Activated CD8-positive, alpha-beta T cell treated with anti-CD3 and anti-CD28 coated beads for 36 hours (primary cell): ENCODE measurements around the gene SLC25A2. TPM values are rescaled to one million over a fixed set of nuclear protein-coding genes. Genes with fewer than 3 reads are reported as not detected.

Source experiments
- ATAC-seq: fragments of 200-7000 bp; cut with Tn5 transposase; one replicate; pipeline ENCODE4 v1.10.0; 2021; ENCODE audit warnings: mild to moderate bottlenecking, moderate library complexity
- CTCF ChIA-PET: fragments of 350-600 bp; sonication (Branson Sonifier 250); formaldehyde crosslinking; loops from one replicate; lab custom pipeline; 2021; ENCODE audit warnings: antibody characterized with exemption; lab: Charles Lee
- POLR2A ChIA-PET: fragments of 350-600 bp; sonication (Branson Sonifier 250); formaldehyde crosslinking; loops from one replicate; lab custom pipeline; 2021; ENCODE audit warnings: antibody characterized with exemption; lab: Charles Lee
- DNase-seq: peaks from one replicate; pipeline ENCODE4 v3.0.0-alpha.2; 2020
- H3K27ac Mint-ChIP-seq: one replicate; pipeline ENCODE4 v1.8.0; 2021; ENCODE audit warnings: mild to moderate bottlenecking, mixed read lengths
- H3K27me3 Mint-ChIP-seq: one replicate; pipeline ENCODE4 v1.8.0; 2021; ENCODE audit warnings: mixed read lengths
- H3K36me3 Mint-ChIP-seq: one replicate; pipeline ENCODE4 v1.8.0; 2021; ENCODE audit warnings: low read depth, mixed read lengths
- H3K4me1 Mint-ChIP-seq: one replicate; pipeline ENCODE4 v1.8.0; 2021; ENCODE audit warnings: low read depth, mixed read lengths
- H3K4me3 Mint-ChIP-seq: one replicate; pipeline ENCODE4 v1.8.0; 2021; ENCODE audit warnings: mild to moderate bottlenecking, moderate library complexity, mixed read lengths
- H3K9me3 Mint-ChIP-seq: one replicate; pipeline ENCODE4 v1.8.0; 2021; ENCODE audit warnings: mixed read lengths
- intact Hi-C: fragments of 100-400 bp; cut with micrococcal nuclease; formaldehyde crosslinking; loops from one replicate; pipeline ENCODE4 v1.10.0; 2022
- total RNA-seq, 2 experiments: library from RNA; stranded (reverse); gene quantifications; one replicate each; pipeline ENCODE4 v1.2.3, GENCODE V29; 2021
- TF ChIP-seq, protein P1 (sequence below): fragments of 200-600 bp; IDR thresholded peaks from one replicate; pipeline ENCODE4 v1.8.0; 2022; ENCODE audit warnings: antibody characterized with exemption, mild to moderate bottlenecking

Gene SLC25A2
- total RNA-seq, 2 experiments from 2014 or later, result 0.25 TPM; not detected in 1

DNA sequence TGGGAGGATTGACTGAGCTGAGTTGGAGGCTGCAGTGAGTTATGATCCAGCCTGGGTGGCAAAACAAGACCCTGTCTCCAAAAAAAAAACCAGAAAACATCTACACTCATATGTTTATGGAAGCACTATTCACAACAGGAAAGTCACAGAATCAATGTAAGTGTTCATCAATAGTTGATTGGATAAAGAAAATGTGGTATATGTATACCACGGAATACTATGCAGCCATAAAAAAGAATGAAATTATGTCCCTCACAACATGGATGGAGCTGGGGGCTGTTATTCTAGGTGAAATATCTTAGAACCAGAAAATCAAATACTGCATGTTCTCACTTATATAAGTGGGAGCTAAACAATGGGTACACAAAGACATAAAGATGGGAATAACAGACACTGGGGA is 2.8 kb upstream of the SLC25A2 start:
- Mint-ChIP-seq H3K4me3 (no peak overlapping the region), H3K27me3 (no peaks in the 10 kb centered on the region), H3K36me3 (peaks cover 33% of the 10 kb centered on the region), H3K27ac (no peak overlapping the region), H3K9me3 (peaks cover 64% of the 10 kb centered on the region), H3K4me1 (no peaks in the 10 kb centered on the region)
- intact Hi-C loops, result no loop called here
- TF ChIP-seq, protein P1, sequence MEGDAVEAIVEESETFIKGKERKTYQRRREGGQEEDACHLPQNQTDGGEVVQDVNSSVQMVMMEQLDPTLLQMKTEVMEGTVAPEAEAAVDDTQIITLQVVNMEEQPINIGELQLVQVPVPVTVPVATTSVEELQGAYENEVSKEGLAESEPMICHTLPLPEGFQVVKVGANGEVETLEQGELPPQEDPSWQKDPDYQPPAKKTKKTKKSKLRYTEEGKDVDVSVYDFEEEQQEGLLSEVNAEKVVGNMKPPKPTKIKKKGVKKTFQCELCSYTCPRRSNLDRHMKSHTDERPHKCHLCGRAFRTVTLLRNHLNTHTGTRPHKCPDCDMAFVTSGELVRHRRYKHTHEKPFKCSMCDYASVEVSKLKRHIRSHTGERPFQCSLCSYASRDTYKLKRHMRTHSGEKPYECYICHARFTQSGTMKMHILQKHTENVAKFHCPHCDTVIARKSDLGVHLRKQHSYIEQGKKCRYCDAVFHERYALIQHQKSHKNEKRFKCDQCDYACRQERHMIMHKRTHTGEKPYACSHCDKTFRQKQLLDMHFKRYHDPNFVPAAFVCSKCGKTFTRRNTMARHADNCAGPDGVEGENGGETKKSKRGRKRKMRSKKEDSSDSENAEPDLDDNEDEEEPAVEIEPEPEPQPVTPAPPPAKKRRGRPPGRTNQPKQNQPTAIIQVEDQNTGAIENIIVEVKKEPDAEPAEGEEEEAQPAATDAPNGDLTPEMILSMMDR, result no peak
- CTCF ChIA-PET, result interaction anchor here (2.2 kb wide), 1 partner anchor 13 kb away, joined by 8 read pairs; the partner anchor contains the start of gene TAF7
- no peak for ATAC-seq
- POLR2A ChIA-PET, result interaction anchor here (1.8 kb wide), 1 partner anchor 14 kb away, joined by 4 read pairs; the partner anchor contains the start of gene TAF7
- no peak for DNase-seq

DNA sequence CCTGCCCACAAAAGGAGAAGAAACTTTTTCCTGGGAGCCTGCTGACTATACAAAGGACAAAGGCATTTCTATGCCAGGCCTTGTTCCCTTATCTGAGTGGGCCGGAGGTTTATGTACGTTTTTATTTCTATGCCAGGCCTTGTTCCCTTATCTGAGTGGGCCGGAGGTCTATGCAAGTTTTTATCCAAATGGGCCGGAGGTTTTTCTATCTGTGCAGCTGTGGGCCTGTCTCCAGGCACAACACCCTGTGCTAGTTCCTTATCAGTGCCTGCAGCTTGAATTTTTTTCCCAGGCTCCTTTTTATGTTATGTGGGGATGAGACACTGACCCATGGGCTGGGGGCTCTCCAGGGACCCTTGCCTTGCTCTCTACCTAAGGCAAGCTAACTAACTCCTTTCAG is 5.5 kb downstream of the SLC25A2 start:
- Mint-ChIP-seq H3K36me3 (peaks cover 38% of the 10 kb centered on the region), H3K27me3 (no peaks in the 10 kb centered on the region), H3K9me3 (peaks cover 53% of the 10 kb centered on the region), H3K4me3 (no peak overlapping the region), H3K4me1 (no peaks in the 10 kb centered on the region), H3K27ac (no peak overlapping the region)
- TF ChIP-seq, protein P1, result no peak
- no peak for ATAC-seq
- intact Hi-C loops, result no loop called here
- POLR2A ChIA-PET, result no interaction called here
- CTCF ChIA-PET, result no interaction called here
- no peak for DNase-seq

DNA sequence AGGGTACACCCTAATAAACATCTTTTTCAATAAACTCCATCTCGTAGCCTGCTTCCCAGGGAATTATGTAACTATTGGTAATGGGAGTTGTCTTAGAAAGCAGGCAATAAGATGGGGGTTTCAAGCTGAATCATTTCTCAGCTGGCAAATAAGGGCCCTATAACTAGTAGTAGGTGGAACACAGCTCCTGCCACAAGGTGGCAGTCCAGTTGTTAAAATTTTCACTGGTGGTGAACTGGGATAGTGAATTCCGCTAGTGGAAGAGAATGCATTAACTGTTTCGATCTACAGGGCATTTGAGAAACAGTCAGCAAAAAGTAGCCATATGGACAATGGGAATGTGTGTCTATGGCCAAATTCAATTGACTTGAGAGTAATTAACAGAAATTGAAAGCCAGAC is 30.9 kb downstream of the SLC25A2 start:
- Mint-ChIP-seq H3K27ac (no peak overlapping the region), H3K4me1 (no peaks in the 10 kb centered on the region), H3K9me3 (peaks cover 61% of the 10 kb centered on the region), H3K36me3 (peaks cover 20% of the 10 kb centered on the region), H3K4me3 (no peak overlapping the region), H3K27me3 (no peaks in the 10 kb centered on the region)
- POLR2A ChIA-PET, result interaction anchor here (1.7 kb wide), 1 partner anchor 47 kb away, joined by 4 read pairs; the partner anchor contains the start of gene TAF7
- no peak for DNase-seq
- intact Hi-C loops, result no loop called here
- TF ChIP-seq, protein P1, result no peak
- CTCF ChIA-PET, result interaction anchor here (1.7 kb wide), 1 partner anchor 379 kb away, joined by 4 read pairs; no protein-coding TSS in a partner anchor
- ATAC-seq, result no peak

DNA sequence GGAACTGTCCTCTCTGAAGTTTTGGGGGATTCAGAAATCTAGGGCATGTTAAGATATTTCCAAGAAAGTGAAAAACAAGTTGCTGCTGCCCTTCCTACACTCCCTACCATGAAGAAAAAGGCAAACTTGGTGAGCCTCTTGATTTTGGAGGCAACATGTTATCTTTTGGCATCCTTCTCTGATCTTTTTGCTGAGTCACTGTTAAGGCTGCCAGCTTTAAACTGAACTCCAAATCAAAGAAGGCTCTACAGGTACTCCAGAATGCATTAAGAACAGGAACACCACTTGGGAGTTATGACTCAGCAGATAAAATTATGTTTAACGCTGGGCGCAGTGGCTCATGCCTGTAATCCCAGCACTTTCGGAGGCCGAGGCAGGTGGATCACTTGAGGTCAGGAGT is 34.7 kb downstream of the SLC25A2 start:
- Mint-ChIP-seq H3K4me3 (no peak overlapping the region), H3K27ac (no peak overlapping the region), H3K36me3 (peaks cover 26% of the 10 kb centered on the region), H3K27me3 (no peaks in the 10 kb centered on the region), H3K9me3 (peaks cover 68% of the 10 kb centered on the region), H3K4me1 (no peaks in the 10 kb centered on the region)
- POLR2A ChIA-PET, result no interaction called here
- CTCF ChIA-PET, result no interaction called here
- DNase-seq, result no peak
- no peak for ATAC-seq
- TF ChIP-seq, protein P1, result no peak
- intact Hi-C loops, result no loop called here

DNA sequence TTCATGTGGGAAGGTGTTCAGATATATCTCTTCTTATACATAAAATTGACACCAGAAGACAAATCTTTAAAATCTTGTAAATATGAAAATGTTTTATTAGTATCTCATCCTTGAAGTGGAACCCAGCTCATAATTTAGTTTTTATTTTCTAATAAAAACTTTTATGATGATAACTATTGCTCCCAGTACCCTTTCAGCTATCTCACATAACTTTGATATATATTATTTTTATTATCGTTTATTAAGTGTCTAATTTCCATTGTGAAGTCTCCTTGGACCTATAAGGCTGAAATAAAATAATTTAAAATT is 42.7 kb downstream of the SLC25A2 start:
- intact Hi-C loops, result no loop called here
- peaks cover 59% of the 10 kb centered on the region for H3K9me3 Mint-ChIP-seq
- H3K27ac Mint-ChIP-seq, result no peak overlapping the region
- ChIA-PET POLR2A (interaction anchor here (0.8 kb wide), 1 partner anchor 59 kb away, joined by 3 read pairs; no protein-coding TSS in a partner anchor), CTCF (interaction anchor here (1.3 kb wide), 1 partner anchor 60 kb away, joined by 4 read pairs; the partner anchor contains the start of gene TAF7)
- peaks cover 43% of the 10 kb centered on the region for H3K36me3 Mint-ChIP-seq
- H3K4me3 Mint-ChIP-seq, result no peak overlapping the region
- TF ChIP-seq, protein P1, result no peak
- ATAC-seq (no peak), DNase-seq (no peak)
- H3K27me3 Mint-ChIP-seq, result no peaks in the 10 kb centered on the region
- no peaks in the 10 kb centered on the region for H3K4me1 Mint-ChIP-seq
